Mesendoderm (in vitro differentiated cells): ENCODE results near the gene FREY1.
A peak's percentile ranks its signal among the peaks of the same experiment; 100 is the strongest.

Source experiments
- DNase-seq: peaks from one replicate; pipeline ENCODE4 v3.0.0; 2013
- H2AK5ac ChIP-seq: 2 replicates; pipeline ENCODE4 v1.6.1; 2013; ENCODE audit warnings: low read length, inconsistent platforms
- H2BK120ac ChIP-seq: 2 replicates; pipeline ENCODE4 v1.6.1; 2013; ENCODE audit warnings: low read depth, mild to moderate bottlenecking, low read length, moderate library complexity, mixed read lengths
- H2BK15ac ChIP-seq: replicated peaks from 2 replicates; pipeline ENCODE4 v1.6.1; 2013; ENCODE audit warnings: low read depth, mild to moderate bottlenecking, moderate library complexity
- H2BK5ac ChIP-seq: 2 replicates; pipeline ENCODE4 v1.6.1; 2013; ENCODE audit warnings: low read length, inconsistent platforms
- H3K18ac ChIP-seq: 2 replicates; pipeline ENCODE4 v1.6.1; 2013; ENCODE audit warnings: mild to moderate bottlenecking, low read length, mixed read lengths
- H3K23ac ChIP-seq: one replicate; pipeline ENCODE4 v1.6.1; 2013; ENCODE audit warnings: low read length
- H3K27ac ChIP-seq: 2 replicates; pipeline ENCODE4 v1.5.1; 2013; ENCODE audit warnings: low read depth, mild to moderate bottlenecking, inconsistent platforms, low read length, moderate library complexity
- H3K27me3 ChIP-seq: 2 replicates; pipeline ENCODE4 v1.6.1; 2013; ENCODE audit warnings: low read length, control low read depth, mild to moderate bottlenecking, inconsistent platforms; ENCODE audit not compliant: insufficient read depth, poor library complexity
- H3K36me3 ChIP-seq: 2 replicates; pipeline ENCODE4 v1.6.1; 2013; ENCODE audit warnings: low read length, inconsistent platforms; ENCODE audit not compliant: control insufficient read depth, insufficient read depth
- H3K4ac ChIP-seq: one replicate; pipeline ENCODE4 v1.6.1; 2013; ENCODE audit warnings: low read depth, mild to moderate bottlenecking, low read length, moderate library complexity
- H3K4me1 ChIP-seq: 2 replicates; pipeline ENCODE4 v1.6.1; 2013; ENCODE audit warnings: low read depth, low read length, inconsistent platforms; ENCODE audit not compliant: control insufficient read depth
- H3K4me2 ChIP-seq: 2 replicates; pipeline ENCODE4 v1.6.1; 2013; ENCODE audit warnings: low read length
- H3K4me3 ChIP-seq: 2 replicates; pipeline ENCODE4 v1.5.1; 2013; ENCODE audit warnings: mild to moderate bottlenecking, low read length
- H3K56ac ChIP-seq: one replicate; pipeline ENCODE4 v1.6.1; 2013; ENCODE audit warnings: low read length
- H3K79me1 ChIP-seq: 2 replicates; pipeline ENCODE4 v1.6.1; 2013; ENCODE audit warnings: low read length, inconsistent platforms
- H3K79me2 ChIP-seq: 2 replicates; pipeline ENCODE4 v1.6.1; 2013; ENCODE audit warnings: mild to moderate bottlenecking, low read length; ENCODE audit not compliant: control insufficient read depth, insufficient read depth
- H3K9ac ChIP-seq: 2 replicates; pipeline ENCODE4 v1.6.1; 2013; ENCODE audit warnings: low read length, inconsistent platforms
- H4K5ac ChIP-seq: one replicate; pipeline ENCODE4 v1.6.1; 2013; ENCODE audit warnings: low read length
- H4K8ac ChIP-seq: one replicate; pipeline ENCODE4 v1.6.1; 2013; ENCODE audit warnings: low read depth, mild to moderate bottlenecking, control low read depth, low read length, moderate library complexity
- WGBS: extraction: QIAGEN DNeasy Blood & Tissue Kit; methylation state at CpG from one replicate; pipeline ENCODE4 v1.1.7; 2013; ENCODE audit warnings: low lambda C conversion rate, missing lambda C conversion rate; ENCODE audit not compliant: insufficient coverage; ENCODE audit errors: extremely low coverage; 5-methylcytosine and 5-hydroxymethylcytosine counted together

Gene FREY1

DNA sequence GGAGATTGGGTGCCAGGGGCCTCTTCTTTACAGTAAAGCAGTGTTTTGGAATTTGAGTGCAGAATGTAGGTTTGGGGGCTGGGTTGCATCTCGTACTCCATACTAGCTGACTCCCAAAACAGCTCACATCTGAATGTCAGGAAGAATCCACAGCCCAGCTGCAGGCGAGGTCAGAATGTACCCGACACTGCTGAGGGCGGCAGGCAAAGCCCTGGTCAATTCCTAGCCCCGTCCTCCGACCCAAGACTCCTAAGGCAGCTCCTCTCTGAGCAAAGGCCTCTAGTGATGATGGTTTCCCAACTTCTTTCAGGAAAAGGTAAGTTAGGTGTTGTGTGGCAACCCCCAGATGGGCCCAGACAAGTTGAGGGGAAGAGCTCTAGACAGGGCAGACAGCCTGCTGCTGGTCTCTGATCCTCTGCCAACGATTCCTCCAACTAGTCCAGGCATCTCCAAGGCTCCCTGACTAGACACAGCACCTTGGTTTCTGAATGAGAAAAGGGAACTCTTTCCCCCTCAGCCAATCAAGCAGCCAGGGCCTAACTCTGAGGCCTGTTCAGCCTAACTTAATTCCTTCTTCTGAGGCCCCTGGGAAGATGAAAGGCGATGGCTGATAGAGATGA is 24.0 kb upstream of the FREY1 start:
- Histone ChIP-seq H2AK5ac (no peak overlapping the region), H3K27me3 (no peaks in the 10 kb centered on the region), H2BK120ac (no peak overlapping the region), H2BK5ac (no peak overlapping the region), H3K79me2 (no peaks in the 10 kb centered on the region), H2BK15ac (no peak overlapping the region), H3K36me3 (no peaks in the 10 kb centered on the region), H4K8ac (no peak overlapping the region), H3K56ac (no peak overlapping the region), H3K4me3 (no peak overlapping the region), H3K4ac (no peak overlapping the region), H3K4me2 (no peak overlapping the region), H3K4me1 (no peaks in the 10 kb centered on the region), H4K5ac (no peak overlapping the region), H3K27ac (no peak overlapping the region), H3K23ac (no peak overlapping the region), H3K18ac (no peak overlapping the region), H3K9ac (no peak overlapping the region), H3K79me1 (no peaks in the 10 kb centered on the region)
- DNase-seq: no peak
- WGBS: no CpG with 5 or more reads among the region's 8 CpGs

DNA sequence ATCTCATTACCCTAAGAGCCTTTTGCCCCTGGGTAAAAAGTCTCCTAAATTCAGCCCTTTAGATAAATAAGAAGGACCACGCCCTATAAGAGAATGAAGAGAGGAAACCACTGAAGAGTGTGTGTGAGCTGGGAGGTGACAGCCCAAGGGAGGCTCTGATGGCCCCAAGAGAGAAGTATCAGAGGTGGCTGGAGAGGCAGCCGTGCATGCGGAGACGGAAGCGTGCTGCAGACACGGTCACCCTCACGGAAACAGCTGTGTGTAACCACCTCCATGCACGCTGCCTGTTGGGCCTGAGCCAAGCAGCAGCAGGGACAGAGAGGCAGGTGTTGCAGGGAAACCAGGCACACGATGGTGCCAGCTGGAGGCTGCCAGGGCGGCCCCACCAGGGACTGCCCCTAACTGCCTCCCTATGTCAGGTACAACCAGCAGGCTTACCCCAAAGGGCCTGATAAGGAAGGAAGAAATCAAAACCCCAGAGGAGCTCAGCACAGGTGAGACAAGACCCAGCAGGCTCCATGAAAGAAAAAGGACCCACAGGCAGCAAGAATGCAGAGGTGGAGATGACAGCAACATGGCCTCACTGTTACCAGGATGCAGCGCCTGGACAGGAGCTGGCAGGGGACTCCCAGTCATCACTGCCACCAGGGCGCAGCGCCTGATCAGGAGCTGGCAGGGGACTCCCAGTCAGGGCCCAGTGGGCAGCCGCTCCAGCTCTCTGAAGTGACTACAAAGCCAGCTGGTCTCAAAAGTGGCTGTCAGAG is 23.1 kb upstream of the FREY1 start:
- H3K23ac ChIP-seq: peak overlapping the region; percentile 66
- no peaks in the 10 kb centered on the region for H3K79me2 ChIP-seq
- H2BK5ac ChIP-seq: no peak overlapping the region
- no peak overlapping the region for H3K4me2 ChIP-seq
- H3K27me3 ChIP-seq: no peaks in the 10 kb centered on the region
- H3K79me1 ChIP-seq: no peaks in the 10 kb centered on the region
- H3K4me3 ChIP-seq: no peak overlapping the region
- no peak overlapping the region for H3K27ac ChIP-seq
- no peak overlapping the region for H4K5ac ChIP-seq
- no peak for DNase-seq
- H2AK5ac ChIP-seq: no peak overlapping the region
- H3K4ac ChIP-seq: no peak overlapping the region
- no CpG with 5 or more reads among the region's 14 CpGs for WGBS
- no peak overlapping the region for H3K9ac ChIP-seq
- H3K56ac ChIP-seq: no peak overlapping the region
- no peak overlapping the region for H4K8ac ChIP-seq
- H2BK15ac ChIP-seq: no peak overlapping the region
- H3K36me3 ChIP-seq: no peaks in the 10 kb centered on the region
- H2BK120ac ChIP-seq: no peak overlapping the region
- no peaks in the 10 kb centered on the region for H3K4me1 ChIP-seq
- H3K18ac ChIP-seq: no peak overlapping the region

DNA sequence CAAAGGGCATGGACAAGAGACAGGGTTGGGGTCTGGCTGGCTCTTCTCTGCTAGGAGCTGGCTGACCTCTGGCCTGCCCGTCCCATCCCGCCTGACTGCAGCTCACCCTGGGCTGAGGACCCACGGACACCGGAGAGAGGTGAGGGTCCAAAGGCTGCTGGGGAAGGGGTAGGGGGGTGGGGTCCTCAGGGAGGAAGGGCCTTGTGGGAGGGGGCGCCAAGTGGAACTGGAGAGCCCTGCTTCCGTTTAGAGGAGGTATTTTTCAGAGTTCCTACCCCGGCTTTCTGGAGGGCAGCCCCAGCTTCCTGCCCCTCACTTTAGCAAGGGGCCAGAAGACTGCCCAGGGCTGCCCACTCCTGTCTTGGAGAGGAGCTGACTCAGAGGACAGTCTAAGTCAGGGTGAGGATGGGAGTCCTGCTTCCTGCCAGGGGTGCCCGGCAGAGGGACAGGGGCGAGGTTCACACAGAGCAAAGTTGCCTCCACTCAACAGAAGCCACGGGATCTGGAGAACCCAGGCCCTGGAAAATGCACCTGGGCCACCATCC is 22.5 kb upstream of the FREY1 start:
- H2BK5ac ChIP-seq: no peak overlapping the region
- H3K9ac ChIP-seq: no peak overlapping the region
- WGBS: no CpG with 5 or more reads among the region's 10 CpGs
- H2BK120ac ChIP-seq: no peak overlapping the region
- H2BK15ac ChIP-seq: no peak overlapping the region
- no peak overlapping the region for H3K27ac ChIP-seq
- no peak overlapping the region for H3K18ac ChIP-seq
- no peaks in the 10 kb centered on the region for H3K4me1 ChIP-seq
- H3K27me3 ChIP-seq: no peaks in the 10 kb centered on the region
- H3K79me2 ChIP-seq: no peaks in the 10 kb centered on the region
- no peak overlapping the region for H4K5ac ChIP-seq
- H3K4me2 ChIP-seq: no peak overlapping the region
- no peak overlapping the region for H2AK5ac ChIP-seq
- H3K23ac ChIP-seq: no peak overlapping the region
- no peaks in the 10 kb centered on the region for H3K36me3 ChIP-seq
- H4K8ac ChIP-seq: no peak overlapping the region
- no peaks in the 10 kb centered on the region for H3K79me1 ChIP-seq
- DNase-seq: no peak
- H3K56ac ChIP-seq: no peak overlapping the region
- H3K4ac ChIP-seq: no peak overlapping the region
- no peak overlapping the region for H3K4me3 ChIP-seq

DNA sequence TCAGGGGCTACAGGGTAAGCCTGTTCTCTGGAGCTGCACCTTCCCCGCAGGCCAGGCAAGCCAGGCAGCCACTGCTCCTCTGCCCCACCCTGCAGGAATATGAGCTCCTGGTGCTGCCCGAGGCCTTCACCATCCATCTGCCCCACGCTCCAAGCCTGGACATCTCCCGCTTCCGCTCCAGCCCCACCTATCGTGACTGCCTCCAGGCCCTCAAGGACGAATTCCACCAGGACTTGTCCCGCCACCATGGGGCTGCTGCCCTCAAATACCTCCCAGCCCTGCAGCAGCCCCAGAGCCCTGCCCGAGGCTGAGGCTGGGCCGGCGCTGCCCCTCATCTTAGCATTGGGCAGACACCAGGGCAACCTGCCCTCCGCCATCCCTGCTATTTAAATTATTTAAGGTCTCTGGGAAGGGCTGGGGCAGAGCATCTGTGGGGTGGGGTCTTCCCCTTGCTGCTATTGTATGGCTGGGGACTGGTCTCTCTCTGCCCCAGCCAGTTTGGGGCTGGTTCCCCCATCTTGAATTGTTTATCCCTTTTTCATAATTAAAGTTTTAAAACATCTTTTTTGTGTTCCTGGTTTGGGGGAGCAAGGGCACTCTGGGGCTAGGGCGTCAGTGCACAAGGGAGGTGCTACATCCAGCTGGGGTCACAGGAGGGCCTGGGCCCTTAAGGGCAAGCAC is 21.6 kb upstream of the FREY1 start:
- no peak for DNase-seq
- Histone ChIP-seq H4K8ac (no peak overlapping the region), H3K4me1 (no peaks in the 10 kb centered on the region), H3K18ac (no peak overlapping the region), H4K5ac (no peak overlapping the region), H2AK5ac (no peak overlapping the region), H3K27ac (no peak overlapping the region), H3K56ac (no peak overlapping the region), H2BK15ac (no peak overlapping the region), H2BK5ac (no peak overlapping the region), H3K79me1 (no peaks in the 10 kb centered on the region), H3K27me3 (no peaks in the 10 kb centered on the region), H3K79me2 (no peaks in the 10 kb centered on the region), H3K4me3 (no peak overlapping the region), H3K4me2 (no peak overlapping the region), H3K4ac (no peak overlapping the region), H2BK120ac (no peak overlapping the region), H3K36me3 (no peaks in the 10 kb centered on the region), H3K23ac (no peak overlapping the region), H3K9ac (no peak overlapping the region)
- no CpG with 5 or more reads among the region's 13 CpGs for WGBS

DNA sequence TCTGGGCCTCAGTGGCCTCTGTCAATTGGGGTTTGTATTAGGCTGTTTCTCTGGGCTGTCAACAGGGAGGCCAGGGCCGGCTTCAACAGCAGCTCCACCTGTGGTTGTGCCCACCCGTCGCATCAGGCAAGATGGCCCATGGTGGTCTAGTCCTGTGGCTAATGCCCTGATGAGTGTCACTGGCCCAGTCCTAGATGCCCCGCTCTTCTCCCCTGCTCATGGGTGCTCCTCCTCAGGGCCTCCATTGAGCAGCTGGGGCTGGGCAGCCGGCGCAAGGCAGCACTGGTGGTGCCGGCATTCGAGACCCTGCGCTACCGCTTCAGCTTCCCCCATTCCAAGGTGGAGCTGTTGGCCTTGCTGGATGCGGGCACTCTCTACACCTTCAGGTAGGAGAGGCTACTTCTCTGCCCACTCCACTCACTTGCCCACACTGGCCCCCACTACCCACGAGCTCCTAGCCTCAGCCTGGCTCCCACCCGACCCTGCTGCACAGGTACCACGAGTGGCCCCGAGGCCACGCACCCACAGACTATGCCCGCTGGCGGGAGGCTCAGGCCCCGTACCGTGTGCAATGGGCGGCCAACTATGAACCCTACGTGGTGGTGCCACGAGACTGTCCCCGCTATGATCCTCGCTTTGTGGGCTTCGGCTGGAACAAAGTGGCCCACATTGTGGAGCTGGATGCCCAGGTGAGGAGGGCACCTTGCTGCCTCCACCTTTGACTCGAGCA is 20.8 kb upstream of the FREY1 start:
- H3K36me3 ChIP-seq: no peaks in the 10 kb centered on the region
- H3K4ac ChIP-seq: no peak overlapping the region
- H2BK5ac ChIP-seq: no peak overlapping the region
- H2BK15ac ChIP-seq: no peak overlapping the region
- no CpG with 5 or more reads among the region's 27 CpGs for WGBS
- no peak overlapping the region for H3K18ac ChIP-seq
- H3K4me3 ChIP-seq: no peak overlapping the region
- H2AK5ac ChIP-seq: no peak overlapping the region
- no peak overlapping the region for H3K23ac ChIP-seq
- no peak overlapping the region for H2BK120ac ChIP-seq
- no peak overlapping the region for H4K5ac ChIP-seq
- H3K79me1 ChIP-seq: no peaks in the 10 kb centered on the region
- no peak overlapping the region for H3K4me2 ChIP-seq
- H3K4me1 ChIP-seq: no peaks in the 10 kb centered on the region
- no peak overlapping the region for H3K9ac ChIP-seq
- no peak overlapping the region for H3K27ac ChIP-seq
- no peaks in the 10 kb centered on the region for H3K79me2 ChIP-seq
- no peaks in the 10 kb centered on the region for H3K27me3 ChIP-seq
- H3K56ac ChIP-seq: no peak overlapping the region
- no peak for DNase-seq
- no peak overlapping the region for H4K8ac ChIP-seq
